GM12892 (cell line): ENCODE results near the gene GREB1.

Experiments
- POLR2A ChIP-seq: IDR thresholded peaks from 2 replicates; pipeline ENCODE4 v1.6.1; 2011; ENCODE audit warnings: low read depth, low read length, control low read depth
- POLR2AphosphoS5 ChIP-seq: IDR thresholded peaks from 2 replicates; pipeline ENCODE4 v1.6.1; 2011; ENCODE audit warnings: low read depth, low read length, control low read depth
- TAF1 ChIP-seq: IDR thresholded peaks from 2 replicates; pipeline ENCODE4 v1.6.1; 2011; ENCODE audit warnings: low read depth, mild to moderate bottlenecking, control low read depth, low read length, borderline replicate concordance

DNA sequence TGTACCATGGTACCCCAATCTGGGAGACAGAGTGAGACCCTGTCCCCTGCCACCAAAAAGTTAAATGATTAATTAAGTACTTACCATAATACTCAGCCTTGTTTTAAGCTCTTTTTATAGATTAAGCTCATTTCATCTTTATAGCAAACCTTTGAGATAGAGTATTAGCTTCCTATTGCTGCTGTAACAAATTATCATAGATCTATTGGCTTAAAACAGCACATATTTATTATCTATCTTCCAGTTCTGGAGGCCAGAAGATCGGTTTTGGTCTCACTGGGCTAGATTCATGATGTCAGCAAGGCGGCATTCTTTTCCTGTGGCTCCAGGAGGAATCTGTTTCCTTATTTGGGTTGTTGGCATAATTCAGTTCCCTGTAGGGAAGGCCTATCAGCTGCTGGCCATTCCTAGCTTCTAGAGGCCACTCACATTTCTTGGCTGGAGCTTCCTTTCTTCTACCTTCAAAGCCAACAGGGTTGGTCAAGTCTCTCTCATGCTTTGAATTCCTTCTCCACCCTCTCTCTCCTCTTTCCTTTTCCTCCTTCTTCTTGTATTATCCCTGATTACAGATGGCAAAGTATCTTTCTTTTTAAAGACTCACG is 13.7 kb upstream of the GREB1 start:
- no peak for TF ChIP-seq POLR2A
- no peak for TF ChIP-seq TAF1
- no peak for TF ChIP-seq POLR2AphosphoS5
